GM21619 (cell line): ENCODE results near the gene CHURC1.

ENCODE experiments used
- ATAC-seq: cut with Tn5 transposase; IDR thresholded peaks from one replicate; pipeline ENCODE4 v1.9.1; 2021; ENCODE audit not compliant: unreplicated experiment

The CHURC1 gene

GRCh38 chr14:64954491-64955240 is 40.4 kb downstream of the CHURC1 start:
- ATAC-seq: no peak

GRCh38 chr14:64955297-64955696 is 41.0 kb downstream of the CHURC1 start:
- ATAC-seq: no peak

- ATAC-seq: no peak
These were observed 42.6 kb downstream of the CHURC1 start for GRCh38 chr14:64956697-64957406.

GRCh38 chr14:64958201-64958600 is 43.9 kb downstream of the CHURC1 start:
- no peak for ATAC-seq

- ATAC-seq: no peak
These were observed 44.5 kb downstream of the CHURC1 start for GRCh38 chr14:64958743-64959142.

GRCh38 chr14:64960762-64961276 is 46.6 kb downstream of the CHURC1 start:
- ATAC-seq: no peak

GRCh38 chr14:64963611-64964010 is 49.4 kb downstream of the CHURC1 start:
- no peak for ATAC-seq

- ATAC-seq: no peak
These were observed 51.2 kb downstream of the CHURC1 start for GRCh38 chr14:64965356-64966000.

GRCh38 chr14:64966976-64967375 is 52.7 kb downstream of the CHURC1 start:
- no peak for ATAC-seq

- ATAC-seq: no peak
These were observed 53.9 kb downstream of the CHURC1 start for GRCh38 chr14:64968167-64968566.

- ATAC-seq: no peak
These were observed 54.4 kb downstream of the CHURC1 start for GRCh38 chr14:64968651-64969050.

GRCh38 chr14:64970041-64970440 is 55.8 kb downstream of the CHURC1 start:
- no peak for ATAC-seq

GRCh38 chr14:64970776-64971477 is 56.7 kb downstream of the CHURC1 start:
- no peak for ATAC-seq

GRCh38 chr14:64971491-64971942 is 57.3 kb downstream of the CHURC1 start:
- no peak for ATAC-seq

GRCh38 chr14:64971943-64972791 is 57.9 kb downstream of the CHURC1 start, which contains the start of gene RAB15:
RAB15 (minus strand) TSS chr14:64972336; CDS start chr14:64972076, 260 bp downstream.
- ATAC-seq: no peak

GRCh38 chr14:64973026-64973442 is 58.8 kb downstream of the CHURC1 start:
- ATAC-seq: no peak

GRCh38 chr14:64973826-64974225 is 59.6 kb downstream of the CHURC1 start:
- no peak for ATAC-seq

GRCh38 chr14:64974563-64974962 is 60.3 kb downstream of the CHURC1 start:
- ATAC-seq: no peak

- ATAC-seq: no peak
These were observed 65.2 kb downstream of the CHURC1 start for GRCh38 chr14:64979336-64980074.
